ENCODE data around the gene GNG12. TPM values are rescaled to one million over a fixed set of nuclear protein-coding genes. Genes with fewer than 3 reads are reported as not detected.

Gene GNG12
- total and polyA plus RNA-seq, 9 of the 15 experiments (the other 6 are each of a cell fraction or from before 2014, with no cell fraction given): 2.6 to 6.0 (median 4.1) TPM

GRCh38 chr1:67733681-67734322 is 99.5 kb downstream of the GNG12 start (continued):
- TF ChIP-seq CEBPZ (IDR thresholded peaks at IDR 0.05; ENCODE audit: borderline replicate concordance, low read depth, low read length) (no peak), ZNF444 (CRISPR knock-in tag; IDR thresholded peaks at IDR 0.05) (no peak), ZNF324 (CRISPR knock-in tag; IDR thresholded peaks at IDR 0.05) (no peak), CHAMP1 (IDR thresholded peaks at IDR 0.05) (peak; percentile 92), KHSRP (IDR thresholded peaks at IDR 0.05) (peak; percentile 56; the same call in 1 of the 2 replicates), RBM17 (IDR thresholded peaks at IDR 0.05; ENCODE audit: borderline replicate concordance, low read depth, low read length) (no peak), EP400 (IDR thresholded peaks at IDR 0.05) (peak; percentile 45; the same call in 1 of the 2 replicates), PKNOX1 (IDR thresholded peaks at IDR 0.05) (no peak), SLC30A9 (CRISPR knock-in tag; IDR thresholded peaks at IDR 0.05) (no peak), PATZ1 (CRISPR knock-in tag; IDR thresholded peaks at IDR 0.05; ENCODE audit: borderline replicate concordance) (no peak), NR2F6 (CRISPR knock-in tag; IDR thresholded peaks at IDR 0.05) (no peak; the same call in 1 of the 2 replicates), ETV1 (tag; conservative IDR thresholded peaks at IDR 0.05; ENCODE audit: low read depth) (no peak), GTF3C2 (IDR thresholded peaks at IDR 0.05; ENCODE audit: borderline replicate concordance, extremely low read depth, insufficient read length) (no peak), MEF2D (tag; conservative IDR thresholded peaks at IDR 0.05; ENCODE audit: low read depth) (0 out of 2 replicates have a peak, but pooled peaks have one; percentile 37), RBFOX2 (IDR thresholded peaks at IDR 0.05; ENCODE audit: low read depth, low read length) (no peak)

Measured in K562 (cell line).